Measurements from ENCODE around the gene FLRT1. TPM values are rescaled to one million over a fixed set of nuclear protein-coding genes. Genes with fewer than 3 reads are reported as not detected.

FLRT1 gene
- total and polyA plus RNA-seq, 4 donors: 0.02 to 0.32 (median 0.05) TPM; not detected in 1

DNA sequence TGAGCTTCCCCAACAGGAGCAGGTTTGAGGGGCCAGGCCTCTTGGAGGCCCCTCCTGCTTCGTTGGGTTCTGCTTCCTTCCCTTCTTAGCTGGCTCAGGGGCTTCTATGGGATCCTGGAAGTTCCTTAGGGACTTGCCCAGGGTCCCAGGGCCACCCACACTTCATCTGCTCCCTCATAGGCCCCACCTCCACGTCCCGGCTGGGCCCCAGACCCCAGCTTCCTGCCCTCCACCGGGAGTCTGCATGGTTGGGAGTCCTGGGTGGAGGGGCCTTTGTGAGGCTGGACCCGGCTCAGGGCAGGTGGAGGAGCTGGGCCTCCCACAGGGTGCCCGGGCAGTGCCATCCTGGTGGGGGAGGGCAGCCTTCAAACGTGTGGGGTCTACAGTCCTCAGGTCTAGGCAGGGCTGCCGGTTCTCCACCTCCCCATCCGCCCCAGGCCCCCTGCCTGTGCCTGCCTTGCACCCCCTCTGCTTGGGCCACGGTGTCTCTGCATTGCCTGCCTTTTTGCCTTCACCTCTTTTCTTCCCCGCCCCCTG, 37.9 kb upstream of the FLRT1 start:
- Histone ChIP-seq H3K9ac (ENCODE audit: low read depth in 1 of 2, low read length in 2 of 2) (no peak overlapping the region), H3K27me3 (ENCODE audit: control insufficient read depth in 4 of 4, insufficient read depth in 4 of 4, low read length in 3 of 4) (no peaks in the 10 kb centered on the region), H3K27ac (ENCODE audit: low read depth in 1 of 2, low read length in 2 of 2) (no peak overlapping the region), H3K9me3 (ENCODE audit: control insufficient read depth in 4 of 4, low read length in 3 of 4) (no peaks in the 10 kb centered on the region), H3K4me3 (ENCODE audit: low read depth in 1 of 3, low read length in 3 of 3) (no peak overlapping the region), H3K4me1 (ENCODE audit: control insufficient read depth in 4 of 4, insufficient read depth in 4 of 4, low read length in 3 of 4) (peaks cover 2 to 27% (median 5%) of the 10 kb centered on the region in 4 donors), H3K36me3 (ENCODE audit: control insufficient read depth in 4 of 4, insufficient read depth in 3 of 4, low read depth in 1 of 4, low read length in 3 of 4) (peaks cover 2 to 32% (median 11%) of the 10 kb centered on the region in 4 donors)
- TF ChIP-seq GABPA (IDR thresholded peaks at IDR 0.05 in 1 of 2, conservative IDR thresholded peaks at IDR 0.05 in 1 of 2) (no peak), NR2F2 (IDR thresholded peaks at IDR 0.05) (no peak), RAD21 (IDR thresholded peaks at IDR 0.05) (no peak), FOXA2 (IDR thresholded peaks at IDR 0.05) (no peak), HNF4A (conservative IDR thresholded peaks at IDR 0.05) (no peak), RXRA (IDR thresholded peaks at IDR 0.05) (no peak), SP1 (IDR thresholded peaks at IDR 0.05) (no peak), TAF1 (conservative IDR thresholded peaks at IDR 0.05) (no peak), JUND (IDR thresholded peaks at IDR 0.05) (no peak)
- TF ChIP-seq, protein P1, sequence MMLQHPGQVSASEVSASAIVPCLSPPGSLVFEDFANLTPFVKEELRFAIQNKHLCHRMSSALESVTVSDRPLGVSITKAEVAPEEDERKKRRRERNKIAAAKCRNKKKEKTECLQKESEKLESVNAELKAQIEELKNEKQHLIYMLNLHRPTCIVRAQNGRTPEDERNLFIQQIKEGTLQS (IDR thresholded peaks at IDR 0.05): no peak
- TF ChIP-seq, protein P2, sequence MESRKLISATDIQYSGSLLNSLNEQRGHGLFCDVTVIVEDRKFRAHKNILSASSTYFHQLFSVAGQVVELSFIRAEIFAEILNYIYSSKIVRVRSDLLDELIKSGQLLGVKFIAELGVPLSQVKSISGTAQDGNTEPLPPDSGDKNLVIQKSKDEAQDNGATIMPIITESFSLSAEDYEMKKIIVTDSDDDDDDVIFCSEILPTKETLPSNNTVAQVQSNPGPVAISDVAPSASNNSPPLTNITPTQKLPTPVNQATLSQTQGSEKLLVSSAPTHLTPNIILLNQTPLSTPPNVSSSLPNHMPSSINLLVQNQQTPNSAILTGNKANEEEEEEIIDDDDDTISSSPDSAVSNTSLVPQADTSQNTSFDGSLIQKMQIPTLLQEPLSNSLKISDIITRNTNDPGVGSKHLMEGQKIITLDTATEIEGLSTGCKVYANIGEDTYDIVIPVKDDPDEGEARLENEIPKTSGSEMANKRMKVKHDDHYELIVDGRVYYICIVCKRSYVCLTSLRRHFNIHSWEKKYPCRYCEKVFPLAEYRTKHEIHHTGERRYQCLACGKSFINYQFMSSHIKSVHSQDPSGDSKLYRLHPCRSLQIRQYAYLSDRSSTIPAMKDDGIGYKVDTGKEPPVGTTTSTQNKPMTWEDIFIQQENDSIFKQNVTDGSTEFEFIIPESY (IDR thresholded peaks at IDR 0.05): no peak
- TF ChIP-seq, protein P3, sequence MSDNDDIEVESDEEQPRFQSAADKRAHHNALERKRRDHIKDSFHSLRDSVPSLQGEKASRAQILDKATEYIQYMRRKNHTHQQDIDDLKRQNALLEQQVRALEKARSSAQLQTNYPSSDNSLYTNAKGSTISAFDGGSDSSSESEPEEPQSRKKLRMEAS (IDR thresholded peaks at IDR 0.05): no peak
- TF ChIP-seq, protein P4, sequence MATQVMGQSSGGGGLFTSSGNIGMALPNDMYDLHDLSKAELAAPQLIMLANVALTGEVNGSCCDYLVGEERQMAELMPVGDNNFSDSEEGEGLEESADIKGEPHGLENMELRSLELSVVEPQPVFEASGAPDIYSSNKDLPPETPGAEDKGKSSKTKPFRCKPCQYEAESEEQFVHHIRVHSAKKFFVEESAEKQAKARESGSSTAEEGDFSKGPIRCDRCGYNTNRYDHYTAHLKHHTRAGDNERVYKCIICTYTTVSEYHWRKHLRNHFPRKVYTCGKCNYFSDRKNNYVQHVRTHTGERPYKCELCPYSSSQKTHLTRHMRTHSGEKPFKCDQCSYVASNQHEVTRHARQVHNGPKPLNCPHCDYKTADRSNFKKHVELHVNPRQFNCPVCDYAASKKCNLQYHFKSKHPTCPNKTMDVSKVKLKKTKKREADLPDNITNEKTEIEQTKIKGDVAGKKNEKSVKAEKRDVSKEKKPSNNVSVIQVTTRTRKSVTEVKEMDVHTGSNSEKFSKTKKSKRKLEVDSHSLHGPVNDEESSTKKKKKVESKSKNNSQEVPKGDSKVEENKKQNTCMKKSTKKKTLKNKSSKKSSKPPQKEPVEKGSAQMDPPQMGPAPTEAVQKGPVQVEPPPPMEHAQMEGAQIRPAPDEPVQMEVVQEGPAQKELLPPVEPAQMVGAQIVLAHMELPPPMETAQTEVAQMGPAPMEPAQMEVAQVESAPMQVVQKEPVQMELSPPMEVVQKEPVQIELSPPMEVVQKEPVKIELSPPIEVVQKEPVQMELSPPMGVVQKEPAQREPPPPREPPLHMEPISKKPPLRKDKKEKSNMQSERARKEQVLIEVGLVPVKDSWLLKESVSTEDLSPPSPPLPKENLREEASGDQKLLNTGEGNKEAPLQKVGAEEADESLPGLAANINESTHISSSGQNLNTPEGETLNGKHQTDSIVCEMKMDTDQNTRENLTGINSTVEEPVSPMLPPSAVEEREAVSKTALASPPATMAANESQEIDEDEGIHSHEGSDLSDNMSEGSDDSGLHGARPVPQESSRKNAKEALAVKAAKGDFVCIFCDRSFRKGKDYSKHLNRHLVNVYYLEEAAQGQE (IDR thresholded peaks at IDR 0.05): no peak
- WGBS: 87% methylated on average over 11 of the region's 11 CpGs
- no peak for DNase-seq (ENCODE audit: low spot score)

DNA sequence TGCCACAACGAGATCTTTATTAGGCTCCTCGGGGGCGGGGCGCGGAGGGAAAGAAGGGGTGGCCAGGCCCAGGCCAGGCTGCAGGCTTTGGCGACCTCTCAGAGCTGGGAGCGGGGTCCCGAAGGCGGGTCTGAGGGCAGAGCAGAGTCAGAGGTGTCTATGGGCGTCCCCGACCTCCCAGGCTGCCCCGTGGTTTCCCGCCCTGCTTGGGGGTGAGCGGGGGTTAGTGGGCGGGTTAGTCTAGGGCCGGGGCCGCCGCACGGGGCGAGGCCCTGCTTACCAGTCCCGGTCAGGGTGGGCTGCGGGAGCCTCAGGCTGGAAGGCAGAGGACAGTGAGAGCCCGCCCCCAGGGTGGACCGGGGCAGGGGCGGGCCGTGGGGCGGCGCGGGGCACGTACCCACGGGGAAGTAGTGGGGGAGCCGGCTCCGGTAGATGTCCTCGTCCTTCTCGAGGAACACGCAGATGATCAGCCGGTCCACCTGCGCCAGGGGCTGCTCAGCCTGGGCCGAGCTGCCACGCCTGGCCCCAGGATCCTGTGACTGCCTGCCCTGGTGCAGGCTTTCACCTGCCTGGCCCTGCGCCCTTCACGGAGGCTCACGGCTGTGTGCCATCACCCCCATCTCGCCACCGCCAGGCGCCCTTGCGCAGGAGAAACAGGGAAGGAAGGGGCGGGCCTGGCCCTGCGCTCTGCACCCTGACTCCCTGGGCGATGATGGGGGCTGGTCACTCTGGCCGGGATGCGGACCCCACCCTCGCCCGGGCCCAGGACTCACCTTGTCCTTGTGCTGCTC, 37.0 kb upstream of the FLRT1 start:
- no peak overlapping the region for H3K4me3 ChIP-seq (ENCODE audit: low read depth in 1 of 3, low read length in 3 of 3)
- H3K9me3 ChIP-seq (ENCODE audit: control insufficient read depth in 4 of 4, low read length in 3 of 4): no peaks in the 10 kb centered on the region
- TF ChIP-seq HNF4A (conservative IDR thresholded peaks at IDR 0.05) (no peak), GABPA (IDR thresholded peaks at IDR 0.05 in 1 of 2, conservative IDR thresholded peaks at IDR 0.05 in 1 of 2) (no peak), FOXA2 (IDR thresholded peaks at IDR 0.05) (no peak), FOXA1 (IDR thresholded peaks at IDR 0.05) (no peak), NR2F2 (IDR thresholded peaks at IDR 0.05) (no peak), EGR1 (IDR thresholded peaks at IDR 0.05; ENCODE audit: low read depth in 2 of 2) (no peak), HNF4G (IDR thresholded peaks at IDR 0.05) (no peak), YY1 (IDR thresholded peaks at IDR 0.05) (no peak), RAD21 (IDR thresholded peaks at IDR 0.05) (no peak), TAF1 (conservative IDR thresholded peaks at IDR 0.05) (no peak), SP1 (IDR thresholded peaks at IDR 0.05) (no peak), JUND (IDR thresholded peaks at IDR 0.05) (no peak)
- TF ChIP-seq, protein P2 (IDR thresholded peaks at IDR 0.05): no peak
- TF ChIP-seq, protein P4 (IDR thresholded peaks at IDR 0.05): no peak
- TF ChIP-seq, protein P1 (IDR thresholded peaks at IDR 0.05): no peak
- H3K4me1 ChIP-seq (ENCODE audit: control insufficient read depth in 4 of 4, insufficient read depth in 4 of 4, low read length in 3 of 4): peaks cover 2 to 27% (median 5%) of the 10 kb centered on the region in 4 donors
- peaks cover 2 to 32% (median 11%) of the 10 kb centered on the region in 4 donors for H3K36me3 ChIP-seq (ENCODE audit: control insufficient read depth in 4 of 4, insufficient read depth in 3 of 4, low read depth in 1 of 4, low read length in 3 of 4)
- H3K27me3 ChIP-seq (ENCODE audit: control insufficient read depth in 4 of 4, insufficient read depth in 4 of 4, low read length in 3 of 4): no peaks in the 10 kb centered on the region
- DNase-seq (ENCODE audit: low spot score): no peak
- no peak overlapping the region for H3K27ac ChIP-seq (ENCODE audit: low read depth in 1 of 2, low read length in 2 of 2)
- H3K9ac ChIP-seq (ENCODE audit: low read depth in 1 of 2, low read length in 2 of 2): no peak overlapping the region
- 87% methylated on average over 54 of the region's 54 CpGs for WGBS
